Duodenal mucosa (tissue), 2 donors: ENCODE measurements around the gene GFOD1.

ENCODE experiments used
- H3K27ac ChIP-seq: one replicate; pipeline ENCODE4 v1.7.0; 2013; ENCODE audit warnings: low read depth, low read length
- H3K27me3 ChIP-seq, 2 donors: one replicate each; pipeline ENCODE4 v1.7.0; 2013; ENCODE audit warnings: low read length in 2 of 2, control low read depth in 1 of 2; ENCODE audit not compliant: insufficient read depth in 2 of 2, control insufficient read depth in 1 of 2
- H3K36me3 ChIP-seq, 2 donors: one replicate each; pipeline ENCODE4 v1.7.0; 2013; ENCODE audit warnings: low read length in 2 of 2, control low read depth in 1 of 2; ENCODE audit not compliant: insufficient read depth in 2 of 2, control insufficient read depth in 1 of 2
- H3K4me1 ChIP-seq, 2 donors: one replicate each; pipeline ENCODE4 v1.7.0; 2013; ENCODE audit warnings: low read length in 2 of 2, control low read depth in 1 of 2; ENCODE audit not compliant: insufficient read depth in 2 of 2, control insufficient read depth in 1 of 2
- H3K4me3 ChIP-seq, 2 donors: one replicate each; pipeline ENCODE4 v1.7.0; 2013; ENCODE audit warnings: low read length in 2 of 2, low read depth in 1 of 2
- H3K9ac ChIP-seq, 2 donors: one replicate each; pipeline ENCODE4 v1.7.0; 2013; ENCODE audit warnings: low read length in 2 of 2, low read depth in 1 of 2
- H3K9me3 ChIP-seq, 2 donors: one replicate each; pipeline ENCODE4 v1.7.0; 2013; ENCODE audit warnings: low read length in 2 of 2, control low read depth in 1 of 2; ENCODE audit not compliant: control insufficient read depth in 1 of 2

Gene GFOD1

GRCh38 chr6:13371421-13372072, 115.9 kb downstream of the GFOD1 start:
- H3K27ac ChIP-seq = no peak overlapping the region
- H3K9ac ChIP-seq = no peak overlapping the region
- H3K4me1 ChIP-seq = no peaks in the 10 kb centered on the region
- H3K4me3 ChIP-seq = no peak overlapping the region
- H3K36me3 ChIP-seq = no peaks in the 10 kb centered on the region
- no peaks in the 10 kb centered on the region for H3K27me3 ChIP-seq
- no peaks in the 10 kb centered on the region for H3K9me3 ChIP-seq

DNA sequence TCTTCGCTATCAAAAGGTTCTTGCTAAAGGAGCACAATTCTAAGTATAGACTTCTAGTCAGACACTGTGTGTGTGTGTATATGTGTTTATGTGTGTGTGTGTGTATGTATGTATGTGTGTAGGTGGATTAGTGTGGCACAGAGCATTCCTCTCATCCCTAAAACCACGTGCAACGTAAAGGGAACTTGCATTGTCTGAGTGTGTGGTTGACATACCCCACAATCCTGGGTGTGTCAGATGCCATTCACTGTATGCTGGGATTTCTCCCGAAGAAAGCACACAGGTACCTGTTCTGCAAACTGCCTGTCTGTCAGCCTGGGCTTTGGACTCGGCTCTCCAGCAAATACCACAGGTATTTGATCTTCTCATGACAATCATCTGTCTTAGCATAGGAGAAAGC, 116.8 kb downstream of the GFOD1 start:
- Histone ChIP-seq H3K4me1 (no peaks in the 10 kb centered on the region), H3K9me3 (no peaks in the 10 kb centered on the region), H3K4me3 (no peak overlapping the region), H3K9ac (no peak overlapping the region), H3K36me3 (no peaks in the 10 kb centered on the region), H3K27ac (no peak overlapping the region), H3K27me3 (no peaks in the 10 kb centered on the region)

DNA sequence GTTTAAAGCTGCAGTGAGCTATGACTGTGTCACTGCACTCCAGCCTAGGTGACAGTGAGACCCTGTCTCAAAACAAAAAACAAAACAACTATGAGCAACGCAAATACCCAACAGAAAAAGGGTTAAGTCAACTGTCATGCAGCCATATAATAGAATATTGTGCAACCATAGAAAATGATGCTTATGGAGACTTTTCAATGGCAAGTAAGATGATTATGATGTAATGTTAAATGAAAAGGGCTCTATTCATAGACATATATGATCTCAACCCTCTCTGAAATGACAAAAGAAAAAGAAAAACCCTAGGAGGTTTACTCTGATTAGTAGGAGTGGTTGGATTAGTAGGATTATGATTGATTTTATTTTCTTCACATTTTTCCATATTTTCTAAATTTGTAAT, 117.8 kb downstream of the GFOD1 start:
- Histone ChIP-seq H3K27me3 (no peaks in the 10 kb centered on the region), H3K27ac (no peak overlapping the region), H3K4me1 (no peaks in the 10 kb centered on the region), H3K9me3 (no peaks in the 10 kb centered on the region), H3K4me3 (no peak overlapping the region), H3K36me3 (peaks cover 0 to 5% of the 10 kb centered on the region in 2 donors), H3K9ac (no peak overlapping the region)

DNA sequence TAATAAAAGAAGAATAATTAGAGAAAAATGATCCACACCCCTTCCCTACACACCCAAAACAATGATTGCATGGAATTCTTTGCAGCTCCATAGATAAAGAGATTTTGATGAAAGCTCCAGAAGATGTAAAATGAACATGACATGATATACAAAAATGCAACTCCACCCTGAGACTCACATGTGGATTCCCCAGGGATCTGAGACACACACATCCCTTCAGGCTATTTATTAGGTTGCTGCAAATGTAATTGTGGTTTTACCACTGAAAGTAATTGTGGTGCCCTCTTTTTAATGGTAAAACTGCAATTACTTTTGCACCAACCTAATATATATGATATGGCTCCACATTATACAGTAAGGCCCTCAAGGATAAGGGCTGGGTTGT, 118.7 kb downstream of the GFOD1 start:
- Histone ChIP-seq H3K4me3 (no peak overlapping the region), H3K36me3 (peaks cover 0 to 5% of the 10 kb centered on the region in 2 donors), H3K4me1 (peaks cover 7 to 8% of the 10 kb centered on the region in 2 donors), H3K9ac (no peak overlapping the region), H3K9me3 (no peaks in the 10 kb centered on the region), H3K27ac (no peak overlapping the region), H3K27me3 (no peaks in the 10 kb centered on the region)

GRCh38 chr6:13368079-13368730, 119.2 kb downstream of the GFOD1 start:
- peaks cover 7 to 10% of the 10 kb centered on the region in 2 donors for H3K4me1 ChIP-seq
- no peak overlapping the region for H3K27ac ChIP-seq
- H3K36me3 ChIP-seq = peaks cover 0 to 5% of the 10 kb centered on the region in 2 donors
- H3K9me3 ChIP-seq = no peaks in the 10 kb centered on the region
- no peak overlapping the region for H3K9ac ChIP-seq
- no peaks in the 10 kb centered on the region for H3K27me3 ChIP-seq
- H3K4me3 ChIP-seq = no peak overlapping the region

DNA sequence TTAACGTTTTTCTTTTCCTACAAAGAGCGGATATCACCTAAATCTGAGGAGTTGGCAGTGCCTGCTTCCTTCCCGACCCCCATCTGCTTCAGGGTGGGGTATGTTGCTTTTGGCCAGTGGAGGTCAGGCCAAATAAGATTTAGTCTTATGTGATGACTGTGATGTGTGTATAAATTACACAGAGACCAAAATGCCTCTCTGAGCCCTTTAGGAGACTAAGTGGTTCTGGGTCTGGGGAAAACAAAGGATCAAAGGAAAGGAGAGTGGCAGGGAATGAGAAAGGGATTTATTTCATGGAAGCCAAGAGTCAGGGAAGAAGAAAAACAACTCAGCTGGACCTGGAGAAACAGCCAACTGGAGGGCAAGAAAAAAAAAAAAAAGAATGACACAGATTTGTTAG, 120.0 kb downstream of the GFOD1 start:
- Histone ChIP-seq H3K4me1 (peaks cover 7 to 10% of the 10 kb centered on the region in 2 donors), H3K27me3 (no peaks in the 10 kb centered on the region), H3K27ac (no peak overlapping the region)

DNA sequence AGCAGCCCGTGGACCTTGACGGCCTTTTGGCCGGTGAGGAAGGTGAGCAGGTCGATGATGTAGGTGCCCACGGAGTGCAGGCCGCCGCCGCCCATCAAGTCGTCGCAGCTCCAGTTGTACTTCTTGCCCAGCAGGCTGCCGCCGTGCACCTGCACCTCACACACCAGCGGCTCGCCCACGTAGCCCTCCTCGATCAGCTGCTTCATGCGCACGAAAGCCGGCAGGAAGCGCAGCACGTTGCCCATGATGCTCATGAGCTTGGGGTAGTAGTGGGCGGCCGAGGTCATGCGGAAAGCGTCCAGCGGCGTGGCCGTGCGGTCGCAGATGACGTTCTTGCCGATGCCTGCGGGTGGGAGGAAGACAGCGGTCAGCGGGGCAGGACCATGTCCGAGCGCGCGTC, 122.1 kb downstream of the GFOD1 start:
- no peak overlapping the region for H3K9ac ChIP-seq
- peaks cover 7 to 10% of the 10 kb centered on the region in 2 donors for H3K4me1 ChIP-seq

More for the DNA sequence above, 120.0 kb downstream of the GFOD1 start:
- Histone ChIP-seq H3K36me3 (peaks cover 0 to 5% of the 10 kb centered on the region in 2 donors), H3K9ac (no peak overlapping the region), H3K9me3 (no peaks in the 10 kb centered on the region), H3K4me3 (no peak overlapping the region)

GRCh38 chr6:13364842-13365241, 122.6 kb downstream of the GFOD1 start:
- H3K36me3 ChIP-seq = peaks cover 0 to 5% of the 10 kb centered on the region in 2 donors
- H3K27me3 ChIP-seq = no peaks in the 10 kb centered on the region
- peaks cover 7 to 10% of the 10 kb centered on the region in 2 donors for H3K4me1 ChIP-seq
- H3K27ac ChIP-seq = no peak overlapping the region
- H3K9ac ChIP-seq = no peak overlapping the region
- no peaks in the 10 kb centered on the region for H3K9me3 ChIP-seq
- H3K4me3 ChIP-seq = no peak overlapping the region

More for the DNA sequence above, 122.1 kb downstream of the GFOD1 start:
- Histone ChIP-seq H3K36me3 (peaks cover 0 to 5% of the 10 kb centered on the region in 2 donors), H3K27ac (no peak overlapping the region), H3K27me3 (no peaks in the 10 kb centered on the region), H3K9me3 (no peaks in the 10 kb centered on the region), H3K4me3 (no peak overlapping the region)

GRCh38 chr6:13362412-13362811, 125.0 kb downstream of the GFOD1 start:
- no peak overlapping the region for H3K9ac ChIP-seq
- no peak overlapping the region for H3K27ac ChIP-seq
- H3K36me3 ChIP-seq = peaks cover 0 to 5% of the 10 kb centered on the region in 2 donors
- H3K9me3 ChIP-seq = no peaks in the 10 kb centered on the region
- H3K4me3 ChIP-seq = no peak overlapping the region
- H3K27me3 ChIP-seq = no peaks in the 10 kb centered on the region
- H3K4me1 ChIP-seq = peaks cover 7 to 10% of the 10 kb centered on the region in 2 donors

- Histone ChIP-seq H3K4me3 (no peak overlapping the region), H3K4me1 (peaks cover 7 to 13% of the 10 kb centered on the region in 2 donors), H3K9ac (no peak overlapping the region), H3K36me3 (peaks cover 0 to 5% of the 10 kb centered on the region in 2 donors), H3K27me3 (no peaks in the 10 kb centered on the region), H3K9me3 (no peaks in the 10 kb centered on the region), H3K27ac (no peak overlapping the region)
Observed at GRCh38 chr6:13360671-13361540, 126.5 kb downstream of the GFOD1 start.
